K562 (cell line): ENCODE data around the gene ZNF467. TPM values are rescaled to one million over a fixed set of nuclear protein-coding genes. Genes with fewer than 3 reads are reported as not detected.

Experiments used
- ADNP ChIP-seq: fragments of 200-800 bp; sonication (Bioruptor generic); IDR thresholded peaks from 2 replicates; pipeline ENCODE4 v1.6.1; 2016; ENCODE audit warnings: missing genetic modification characterization, missing compliant biosample characterization
- CCNT2 ChIP-seq: IDR thresholded peaks from 2 replicates; pipeline ENCODE4 v1.6.1; 2011; ENCODE audit warnings: borderline replicate concordance, low read depth, mild to moderate bottlenecking, moderate library complexity, mixed read lengths, low read length; ENCODE audit not compliant: insufficient read length; ENCODE audit errors: extremely low read depth
- FOS ChIP-seq: IDR thresholded peaks from 3 replicates; pipeline ENCODE4 v1.6.1; 2011; ENCODE audit not compliant: insufficient read length; ENCODE audit errors: extremely low read depth
- MCM5 ChIP-seq: fragments of 450-650 bp; IDR thresholded peaks from 2 replicates; pipeline ENCODE4 v1.6.1; 2016; ENCODE audit warnings: low read depth
- MECOM ChIP-seq: fragments of 250-450 bp; sonication (Bioruptor Pico); IDR thresholded peaks from 2 replicates; pipeline ENCODE4 v1.8.0; 2022; ENCODE audit warnings: inconsistent platforms
- PHB ChIP-seq: fragments of 250-450 bp; sonication (Bioruptor Pico); IDR thresholded peaks from 2 replicates; pipeline ENCODE4 v1.5.0; 2021
- PTTG1 ChIP-seq: fragments of 450-650 bp; IDR thresholded peaks from 2 replicates; pipeline ENCODE4 v1.6.1; 2016; ENCODE audit warnings: low read depth, mild to moderate bottlenecking, missing genetic modification characterization, missing compliant biosample characterization
- PURB ChIP-seq: sonication (generic); formaldehyde crosslinking; IDR thresholded peaks from 2 replicates; pipeline ENCODE4 v1.9.0; 2021; ENCODE audit warnings: low read depth, mild to moderate bottlenecking, missing genetic modification reagents
- REST ChIP-seq, 2 experiments: fragments of 450-650 bp; formaldehyde crosslinking in 1 of 2; IDR thresholded peaks; 2 replicates each; pipeline versions ENCODE4 v1.4.0 to v1.6.1; 2014 to 2020; ENCODE audit warnings: mild to moderate bottlenecking in 2 of 2, borderline replicate concordance in 1 of 2, low read depth in 1 of 2
- RFX7 ChIP-seq: fragments of 250-450 bp; sonication (Bioruptor Pico); IDR thresholded peaks from 2 replicates; pipeline ENCODE4 v1.5.1; 2021; ENCODE audit warnings: mild to moderate bottlenecking
- RUNX1 ChIP-seq: sonication (generic); IDR thresholded peaks from 2 replicates; pipeline ENCODE4 v1.6.1; 2016; ENCODE audit warnings: antibody characterized with exemption, low read depth
- THRB ChIP-seq: fragments of 450-650 bp; formaldehyde crosslinking; conservative IDR thresholded peaks from 2 replicates; pipeline ENCODE4 v1.4.0; 2022; ENCODE audit warnings: mild to moderate bottlenecking, missing genetic modification characterization
- VEZF1 ChIP-seq: fragments of 200-800 bp; sonication (Bioruptor generic); IDR thresholded peaks from 2 replicates; pipeline ENCODE4 v1.6.1; 2017; ENCODE audit warnings: missing genetic modification characterization, missing compliant biosample characterization
- ZC3H11A ChIP-seq: IDR thresholded peaks from 2 replicates; pipeline ENCODE4 v1.6.1; 2012; ENCODE audit warnings: low read depth, low read length, improper control_type of control experiment
- polyA plus RNA-seq, 8 experiments: library from polyadenylated mRNA; depleted of rRNA in 4 of 8; stranded (reverse) in 5 of 8; unstranded in 3 of 8; fragments of >200 nt; fragmentation: Nextera tagmentation in 2 of 8; fragmentation: Illumina TruSeq in 1 of 8; extraction: Ambion mirVana in 2 of 8; extraction: Trizol in 1 of 8; gene quantifications; 2 replicates each; pipeline versions ENCODE4 v1.2.1 to v1.2.3, GENCODE V29; 2011 to 2014; ENCODE audit warnings: inconsistent platforms in 1 of 8, missing spikeins in 1 of 8
- total RNA-seq, 7 experiments: library from RNA; depleted of rRNA in 6 of 7; stranded (reverse); fragments of >200 nt in 6 of 7; fragmentation: Illumina TruSeq in 2 of 7; extraction: Trizol in 2 of 7; gene quantifications; 2 replicates each; pipeline versions ENCODE4 v1.2.1 to v1.2.3, GENCODE V29; 2011 to 2021; ENCODE audit warnings: low replicate concordance in 1 of 7
- TF ChIP-seq, protein P1 (sequence below): fragments of 250-450 bp; sonication (Bioruptor Pico); IDR thresholded peaks from 2 replicates; pipeline ENCODE4 v1.4.0; 2020; ENCODE audit warnings: mild to moderate bottlenecking, moderate library complexity

Gene ZNF467
- total and polyA plus RNA-seq, 9 of the 15 experiments (the other 6 are each of a cell fraction or from before 2014, with no cell fraction given), result 0.32 to 14.2 (median 1.7) TPM

- no peak for TF ChIP-seq REST (IDR thresholded peaks at IDR 0.05; ENCODE audit: borderline replicate concordance)
- no peak for TF ChIP-seq REST (CRISPR knock-in tag; IDR thresholded peaks at IDR 0.05; ENCODE audit: low read depth)
- TF ChIP-seq RFX7 (CRISPR knock-in tag), result no peak
- TF ChIP-seq PURB (CRISPR knock-in tag), result no peak
- TF ChIP-seq PTTG1 (tag), result no peak
- no peak for TF ChIP-seq FOS
- no peak for TF ChIP-seq PHB (CRISPR knock-in tag)
- peak; percentile 98 for TF ChIP-seq VEZF1 (CRISPR knock-in tag)
- no peak for TF ChIP-seq ZC3H11A
- TF ChIP-seq, protein P1, sequence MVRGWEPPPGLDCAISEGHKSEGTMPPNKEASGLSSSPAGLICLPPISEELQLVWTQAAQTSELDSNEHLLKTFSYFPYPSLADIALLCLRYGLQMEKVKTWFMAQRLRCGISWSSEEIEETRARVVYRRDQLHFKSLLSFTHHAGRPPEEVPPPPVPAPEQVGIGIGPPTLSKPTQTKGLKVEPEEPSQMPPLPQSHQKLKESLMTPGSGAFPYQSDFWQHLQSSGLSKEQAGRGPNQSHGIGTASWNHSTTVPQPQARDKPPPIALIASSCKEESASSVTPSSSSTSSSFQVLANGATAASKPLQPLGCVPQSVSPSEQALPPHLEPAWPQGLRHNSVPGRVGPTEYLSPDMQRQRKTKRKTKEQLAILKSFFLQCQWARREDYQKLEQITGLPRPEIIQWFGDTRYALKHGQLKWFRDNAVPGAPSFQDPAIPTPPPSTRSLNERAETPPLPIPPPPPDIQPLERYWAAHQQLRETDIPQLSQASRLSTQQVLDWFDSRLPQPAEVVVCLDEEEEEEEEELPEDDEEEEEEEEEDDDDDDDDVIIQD (CRISPR knock-in tag), result no peak
- TF ChIP-seq MCM5, result no peak
- TF ChIP-seq THRB (CRISPR knock-in tag), result peak; percentile 70; the same call in 1 of the 2 replicates
- TF ChIP-seq ADNP, result no peak
- no peak for TF ChIP-seq MECOM (CRISPR knock-in tag)
- TF ChIP-seq RUNX1, result no peak
- peak; percentile 97 for TF ChIP-seq CCNT2
Measured at GRCh38 chr7:149771720-149772240, 1.6 kb downstream of the ZNF467 start (continued).
